Right renal pelvis (tissue), 4 donors: ENCODE results near the gene STK24. TPM values are rescaled to one million over a fixed set of nuclear protein-coding genes. Genes with fewer than 3 reads are reported as not detected.
A peak's percentile ranks its signal among the peaks of the same experiment; 100 is the strongest.
"Not testable (repeated sequence)": the region's sequence is repeated elsewhere in the genome, so short reads cannot be mapped to it uniquely, and the experiment has no call there.

ENCODE experiments used
- DNase-seq, 4 donors: peaks; one replicate each; pipeline ENCODE4 v3.0.0-alpha.2; 2013; ENCODE audit warnings: low read depth in 4 of 4, low spot score in 3 of 4, missing footprints in 1 of 4
- polyA plus RNA-seq, 4 donors: library from polyadenylated mRNA; unstranded; fragments of 120-200 nt; gene quantifications; one replicate each; pipeline ENCODE4 v1.2.1, GENCODE V29; 2013; ENCODE audit not compliant: insufficient read length in 4 of 4

STK24 gene
- polyA plus RNA-seq, 4 donors, result 117 to 134 (median 123) TPM

GRCh38 chr13:98584668-98585397, 7.9 kb upstream of the STK24 start:
- no peak for DNase-seq

GRCh38 chr13:98582947-98583346, 6.0 kb upstream of the STK24 start:
- DNase-seq, result no peak

- no peak for DNase-seq
These were observed 5.2 kb upstream of the STK24 start for GRCh38 chr13:98581971-98582702.

- no peak for DNase-seq
These were observed 4.5 kb upstream of the STK24 start for GRCh38 chr13:98581381-98581780.

GRCh38 chr13:98580420-98580819, 3.5 kb upstream of the STK24 start:
- no peak for DNase-seq

- DNase-seq, result peak in 1 of 4 donors; percentile 47
These were observed 954 bp upstream of the STK24 start for GRCh38 chr13:98577836-98578285.

- DNase-seq, result no peak
These were observed 534 bp downstream of the STK24 start for GRCh38 chr13:98576200-98576945.

- no peak for DNase-seq
These were observed 1.1 kb downstream of the STK24 start for GRCh38 chr13:98575904-98576199.

GRCh38 chr13:98575009-98575903, 1.7 kb downstream of the STK24 start:
- no peak for DNase-seq

- no peak for DNase-seq
These were observed 4.8 kb downstream of the STK24 start for GRCh38 chr13:98571955-98572662.

GRCh38 chr13:98570929-98571372, 6.0 kb downstream of the STK24 start:
- no peak for DNase-seq

GRCh38 chr13:98569494-98570367, 7.2 kb downstream of the STK24 start:
- DNase-seq, result not testable (repeated sequence)

GRCh38 chr13:98568918-98569317, 8.0 kb downstream of the STK24 start:
- no peak for DNase-seq

GRCh38 chr13:98567140-98567539, 9.8 kb downstream of the STK24 start:
- DNase-seq, result no peak

- DNase-seq, result no peak
These were observed 11.0 kb downstream of the STK24 start for GRCh38 chr13:98565726-98566565.

GRCh38 chr13:98564204-98564603, 12.7 kb downstream of the STK24 start:
- no peak for DNase-seq

GRCh38 chr13:98563071-98563470, 13.8 kb downstream of the STK24 start:
- no peak for DNase-seq

- no peak for DNase-seq
These were observed 17.7 kb downstream of the STK24 start for GRCh38 chr13:98559169-98559568.
